ENCODE measurements around the gene PNPLA1.

Gene PNPLA1

GRCh38 chr6:36308514-36308913, 38.7 kb downstream of the PNPLA1 start:
- H3K4me3 ChIP-seq (ENCODE audit: control insufficient read depth, low read depth, low read length) = no peak overlapping the region
- DNase-seq (ENCODE audit: low read depth) = no peak
- no peak for TF ChIP-seq CTCF (conservative IDR thresholded peaks at IDR 0.05; ENCODE audit: control insufficient read depth, insufficient read depth, low read depth, low read length)

DNA sequence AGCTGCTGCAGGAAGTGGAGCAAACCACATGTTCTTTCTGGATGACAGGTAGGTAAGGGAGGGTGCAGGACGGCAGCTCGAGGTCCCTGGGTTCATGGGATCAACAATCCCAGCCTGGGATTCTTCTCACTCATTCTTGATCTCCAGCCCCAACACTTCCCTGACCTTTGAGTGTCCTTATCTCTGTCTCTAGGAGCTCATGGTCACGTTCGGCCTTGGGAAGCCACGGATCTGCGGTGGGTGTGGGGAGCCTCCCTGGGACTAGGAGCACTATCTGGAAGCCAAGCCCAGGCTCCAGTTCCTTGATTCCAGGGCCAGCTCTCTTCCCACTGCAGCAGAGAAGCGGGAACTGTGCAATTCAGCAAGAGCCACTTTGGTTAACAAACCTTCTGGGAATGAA, 39.3 kb downstream of the PNPLA1 start:
- no peak overlapping the region for H3K4me3 ChIP-seq (ENCODE audit: control insufficient read depth, low read depth, low read length)
- no peak for TF ChIP-seq CTCF (conservative IDR thresholded peaks at IDR 0.05; ENCODE audit: control insufficient read depth, insufficient read depth, low read depth, low read length)
- no peak for DNase-seq (ENCODE audit: low read depth)

- H3K4me3 ChIP-seq (ENCODE audit: control insufficient read depth, low read depth, low read length) = no peak overlapping the region
- no peak for DNase-seq (ENCODE audit: low read depth)
- TF ChIP-seq CTCF (conservative IDR thresholded peaks at IDR 0.05; ENCODE audit: control insufficient read depth, insufficient read depth, low read depth, low read length) = no peak
These were observed 40.0 kb downstream of the PNPLA1 start for GRCh38 chr6:36309900-36310299.

- no peak for TF ChIP-seq CTCF (conservative IDR thresholded peaks at IDR 0.05; ENCODE audit: control insufficient read depth, insufficient read depth, low read depth, low read length)
- no peak for DNase-seq (ENCODE audit: low read depth)
- no peak overlapping the region for H3K4me3 ChIP-seq (ENCODE audit: control insufficient read depth, low read depth, low read length)
These were observed 43.2 kb downstream of the PNPLA1 start for GRCh38 chr6:36312854-36313648.

DNA sequence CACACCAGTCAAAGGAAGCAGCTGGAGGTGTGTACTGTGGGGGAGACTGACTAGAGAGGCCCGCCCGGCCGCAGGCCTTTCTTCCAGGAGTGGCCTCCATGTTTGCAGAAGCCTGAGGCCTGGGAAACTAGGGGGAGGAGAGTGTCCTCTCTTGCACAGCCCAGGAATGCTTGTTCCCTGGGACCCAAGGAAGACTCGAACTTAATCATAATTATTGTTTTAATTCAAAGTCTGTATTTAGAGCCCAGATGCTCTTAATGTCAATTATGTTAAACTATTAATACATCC, 43.7 kb downstream of the PNPLA1 start:
- H3K4me3 ChIP-seq (ENCODE audit: control insufficient read depth, low read depth, low read length) = no peak overlapping the region
- TF ChIP-seq CTCF (conservative IDR thresholded peaks at IDR 0.05; ENCODE audit: control insufficient read depth, insufficient read depth, low read depth, low read length) = no peak
- DNase-seq (ENCODE audit: low read depth) = no peak

GRCh38 chr6:36314221-36315014, 44.6 kb downstream of the PNPLA1 start:
- no peak overlapping the region for H3K4me3 ChIP-seq (ENCODE audit: control insufficient read depth, low read depth, low read length)
- TF ChIP-seq CTCF (conservative IDR thresholded peaks at IDR 0.05; ENCODE audit: control insufficient read depth, insufficient read depth, low read depth, low read length) = no peak
- DNase-seq (ENCODE audit: low read depth) = peak; percentile 12
